HL-60 (cell line): Measurements from ENCODE around the gene OGG1.

Source experiments
- DNase-seq, 2 experiments: peaks; one replicate each; pipeline ENCODE4 v3.0.0-alpha.2; 2010 to 2020; ENCODE audit warnings: low read depth in 1 of 2, low spot score in 1 of 2
- H3K27ac ChIP-seq: fragments of 250-450 bp; sonication (Bioruptor Pico); replicated peaks from 2 replicates; pipeline ENCODE4 v1.5.1; 2020; ENCODE audit warnings: mild to moderate bottlenecking, moderate library complexity
- H3K27me3 ChIP-seq: fragments of 250-450 bp; sonication (Bioruptor Pico); 2 replicates; pipeline ENCODE4 v1.5.1; 2021; ENCODE audit warnings: mild to moderate bottlenecking, moderate library complexity; ENCODE audit not compliant: insufficient read depth, poor library complexity, severe bottlenecking
- H3K4me3 ChIP-seq: replicated peaks from 2 replicates; pipeline ENCODE4 v1.5.1; 2011; ENCODE audit warnings: mild to moderate bottlenecking, control low read depth, low read length; ENCODE audit not compliant: insufficient read depth
- GABPA ChIP-seq: IDR thresholded peaks from 2 replicates; pipeline ENCODE4 v1.6.1; 2012; ENCODE audit warnings: low read depth
- POLR2AphosphoS5 ChIP-seq: IDR thresholded peaks from 2 replicates; pipeline ENCODE4 v1.6.1; 2012; ENCODE audit warnings: low read depth
- SPI1 ChIP-seq: IDR thresholded peaks from 2 replicates; pipeline ENCODE4 v1.6.1; 2012; ENCODE audit warnings: low read depth, mild to moderate bottlenecking, borderline replicate concordance
- TF ChIP-seq, protein P1 (sequence below): IDR thresholded peaks from one replicate; pipeline ENCODE4 v1.5.1; 2011; ENCODE audit warnings: low read length, control low read depth, inconsistent platforms; ENCODE audit not compliant: insufficient read depth
- TF ChIP-seq, protein P2 (sequence below): IDR thresholded peaks from 2 replicates; pipeline ENCODE4 v1.6.1; 2012; ENCODE audit warnings: low read depth; ENCODE audit not compliant: insufficient replicate concordance

Gene OGG1

DNA sequence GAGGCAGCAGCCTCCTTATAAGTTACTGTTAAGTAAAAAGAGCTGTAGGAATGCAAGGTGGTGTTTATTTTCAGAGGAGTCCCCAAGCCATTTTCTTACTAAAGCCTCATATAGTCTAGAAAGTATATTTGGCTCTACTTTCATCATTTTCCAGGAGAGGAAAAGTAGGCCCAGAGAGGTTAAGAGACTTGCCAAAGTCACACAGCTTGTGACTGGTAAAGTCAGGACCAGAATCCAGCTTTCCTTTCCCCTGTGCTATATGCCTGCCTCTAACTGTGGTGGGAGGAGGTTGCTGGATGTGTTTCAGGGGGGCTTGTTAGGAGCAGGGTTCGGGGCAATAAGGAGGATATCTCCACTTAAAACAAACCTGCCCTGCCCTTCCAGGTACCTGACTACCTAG is 7.2 kb upstream of the OGG1 start:
- no peak for DNase-seq

DNA sequence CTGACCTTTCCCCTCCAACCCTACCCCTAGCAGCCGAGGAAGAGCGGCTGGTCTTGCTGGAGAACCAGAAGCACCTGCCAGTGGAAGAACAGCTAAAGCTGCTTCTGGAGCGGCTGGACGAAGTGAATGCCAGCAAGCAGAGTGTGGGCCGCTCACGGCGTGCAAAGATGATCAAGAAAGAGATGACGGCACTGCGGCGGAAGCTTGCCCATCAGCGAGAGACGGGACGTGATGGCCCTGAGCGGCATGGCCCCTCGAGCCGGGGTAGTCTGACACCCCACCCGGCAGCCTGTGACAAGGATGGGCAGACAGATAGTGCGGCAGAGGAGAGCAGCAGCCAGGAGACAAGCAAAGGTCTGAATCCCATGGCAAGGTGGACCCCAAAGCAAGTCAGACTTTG is 6.2 kb upstream of the OGG1 start:
- no peaks in the 10 kb centered on the region for H3K27me3 ChIP-seq
- DNase-seq, result no peak
- no peak overlapping the region for H3K4me3 ChIP-seq
- no peak overlapping the region for H3K27ac ChIP-seq
- TF ChIP-seq, protein P1, sequence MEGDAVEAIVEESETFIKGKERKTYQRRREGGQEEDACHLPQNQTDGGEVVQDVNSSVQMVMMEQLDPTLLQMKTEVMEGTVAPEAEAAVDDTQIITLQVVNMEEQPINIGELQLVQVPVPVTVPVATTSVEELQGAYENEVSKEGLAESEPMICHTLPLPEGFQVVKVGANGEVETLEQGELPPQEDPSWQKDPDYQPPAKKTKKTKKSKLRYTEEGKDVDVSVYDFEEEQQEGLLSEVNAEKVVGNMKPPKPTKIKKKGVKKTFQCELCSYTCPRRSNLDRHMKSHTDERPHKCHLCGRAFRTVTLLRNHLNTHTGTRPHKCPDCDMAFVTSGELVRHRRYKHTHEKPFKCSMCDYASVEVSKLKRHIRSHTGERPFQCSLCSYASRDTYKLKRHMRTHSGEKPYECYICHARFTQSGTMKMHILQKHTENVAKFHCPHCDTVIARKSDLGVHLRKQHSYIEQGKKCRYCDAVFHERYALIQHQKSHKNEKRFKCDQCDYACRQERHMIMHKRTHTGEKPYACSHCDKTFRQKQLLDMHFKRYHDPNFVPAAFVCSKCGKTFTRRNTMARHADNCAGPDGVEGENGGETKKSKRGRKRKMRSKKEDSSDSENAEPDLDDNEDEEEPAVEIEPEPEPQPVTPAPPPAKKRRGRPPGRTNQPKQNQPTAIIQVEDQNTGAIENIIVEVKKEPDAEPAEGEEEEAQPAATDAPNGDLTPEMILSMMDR, result no peak
- TF ChIP-seq SPI1, result no peak
- TF ChIP-seq GABPA, result no peak
- 0 out of 2 replicates have a peak, but pooled peaks have one; percentile 3 for TF ChIP-seq POLR2AphosphoS5
- TF ChIP-seq, protein P2, sequence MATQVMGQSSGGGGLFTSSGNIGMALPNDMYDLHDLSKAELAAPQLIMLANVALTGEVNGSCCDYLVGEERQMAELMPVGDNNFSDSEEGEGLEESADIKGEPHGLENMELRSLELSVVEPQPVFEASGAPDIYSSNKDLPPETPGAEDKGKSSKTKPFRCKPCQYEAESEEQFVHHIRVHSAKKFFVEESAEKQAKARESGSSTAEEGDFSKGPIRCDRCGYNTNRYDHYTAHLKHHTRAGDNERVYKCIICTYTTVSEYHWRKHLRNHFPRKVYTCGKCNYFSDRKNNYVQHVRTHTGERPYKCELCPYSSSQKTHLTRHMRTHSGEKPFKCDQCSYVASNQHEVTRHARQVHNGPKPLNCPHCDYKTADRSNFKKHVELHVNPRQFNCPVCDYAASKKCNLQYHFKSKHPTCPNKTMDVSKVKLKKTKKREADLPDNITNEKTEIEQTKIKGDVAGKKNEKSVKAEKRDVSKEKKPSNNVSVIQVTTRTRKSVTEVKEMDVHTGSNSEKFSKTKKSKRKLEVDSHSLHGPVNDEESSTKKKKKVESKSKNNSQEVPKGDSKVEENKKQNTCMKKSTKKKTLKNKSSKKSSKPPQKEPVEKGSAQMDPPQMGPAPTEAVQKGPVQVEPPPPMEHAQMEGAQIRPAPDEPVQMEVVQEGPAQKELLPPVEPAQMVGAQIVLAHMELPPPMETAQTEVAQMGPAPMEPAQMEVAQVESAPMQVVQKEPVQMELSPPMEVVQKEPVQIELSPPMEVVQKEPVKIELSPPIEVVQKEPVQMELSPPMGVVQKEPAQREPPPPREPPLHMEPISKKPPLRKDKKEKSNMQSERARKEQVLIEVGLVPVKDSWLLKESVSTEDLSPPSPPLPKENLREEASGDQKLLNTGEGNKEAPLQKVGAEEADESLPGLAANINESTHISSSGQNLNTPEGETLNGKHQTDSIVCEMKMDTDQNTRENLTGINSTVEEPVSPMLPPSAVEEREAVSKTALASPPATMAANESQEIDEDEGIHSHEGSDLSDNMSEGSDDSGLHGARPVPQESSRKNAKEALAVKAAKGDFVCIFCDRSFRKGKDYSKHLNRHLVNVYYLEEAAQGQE, result no peak

More for the DNA sequence above, 7.2 kb upstream of the OGG1 start:
- TF ChIP-seq, protein P1, result no peak
- TF ChIP-seq, protein P2, result no peak
- TF ChIP-seq GABPA (no peak), POLR2AphosphoS5 (no peak), SPI1 (no peak)
- H3K4me3 ChIP-seq, result no peak overlapping the region
- no peak overlapping the region for H3K27ac ChIP-seq
- no peaks in the 10 kb centered on the region for H3K27me3 ChIP-seq

DNA sequence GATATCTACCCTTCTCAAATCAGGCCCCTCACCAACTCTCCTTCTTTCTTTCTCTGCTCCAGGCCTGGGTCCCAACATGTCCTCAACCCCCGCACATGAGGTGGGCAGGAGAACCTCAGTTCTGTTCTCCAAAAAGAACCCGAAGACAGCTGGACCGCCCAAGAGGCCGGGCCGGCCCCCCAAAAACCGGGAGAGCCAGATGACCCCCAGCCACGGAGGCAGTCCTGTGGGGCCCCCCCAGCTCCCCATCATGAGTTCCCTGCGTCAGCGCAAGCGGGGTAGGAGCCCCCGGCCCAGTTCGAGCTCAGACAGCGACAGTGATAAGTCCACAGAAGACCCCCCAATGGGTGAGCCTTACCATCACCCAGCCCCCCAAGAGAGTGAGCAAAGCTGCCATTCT is 5.6 kb upstream of the OGG1 start:
- H3K4me3 ChIP-seq, result no peak overlapping the region
- H3K27ac ChIP-seq, result no peak overlapping the region
- TF ChIP-seq POLR2AphosphoS5 (no peak), GABPA (no peak)
- no peaks in the 10 kb centered on the region for H3K27me3 ChIP-seq
- DNase-seq, result no peak

DNA sequence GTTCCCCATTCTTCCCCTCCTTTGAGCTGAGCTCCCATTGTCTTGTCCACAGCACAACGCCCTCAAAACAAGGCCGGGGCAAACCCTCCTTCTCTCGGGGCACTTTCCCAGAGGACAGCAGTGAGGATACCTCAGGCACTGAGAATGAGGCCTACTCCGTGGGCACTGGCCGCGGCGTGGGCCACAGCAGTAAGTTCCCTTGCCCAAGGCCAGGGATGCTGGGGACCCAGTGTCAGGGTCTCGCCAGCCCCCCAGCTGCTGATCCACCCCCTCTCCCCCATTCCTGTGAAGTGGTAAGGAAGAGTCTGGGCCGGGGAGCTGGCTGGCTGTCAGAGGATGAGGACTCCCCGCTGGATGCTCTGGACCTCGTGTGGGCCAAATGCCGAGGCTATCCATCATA is 4.2 kb upstream of the OGG1 start:
- no peak overlapping the region for H3K27ac ChIP-seq
- H3K27me3 ChIP-seq, result no peaks in the 10 kb centered on the region
- no peak overlapping the region for H3K4me3 ChIP-seq
- TF ChIP-seq POLR2AphosphoS5, result no peak
- no peak for DNase-seq

DNA sequence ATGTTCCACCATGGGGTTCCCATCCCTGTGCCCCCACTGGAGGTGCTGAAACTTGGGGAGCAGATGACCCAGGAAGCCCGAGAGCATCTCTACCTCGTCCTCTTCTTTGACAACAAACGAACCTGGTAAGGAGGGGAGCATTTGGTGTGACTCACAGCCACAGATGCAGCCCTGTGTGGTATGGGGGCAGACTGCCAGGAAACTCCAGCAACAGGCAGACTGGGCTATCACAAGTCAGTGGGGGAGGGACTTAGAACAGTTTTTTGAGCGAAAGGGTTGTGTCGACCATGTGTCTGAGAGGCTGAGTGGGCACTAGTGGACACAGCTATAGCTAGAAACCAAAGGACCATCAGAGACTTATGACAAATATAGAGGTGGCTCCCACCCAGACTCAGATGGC is 3.4 kb upstream of the OGG1 start:
- Histone ChIP-seq H3K27me3 (no peaks in the 10 kb centered on the region), H3K4me3 (no peak overlapping the region), H3K27ac (no peak overlapping the region)
- DNase-seq, result no peak
- TF ChIP-seq, protein P1, result no peak
- TF ChIP-seq, protein P2, result no peak
- no peak for TF ChIP-seq GABPA
- TF ChIP-seq SPI1, result no peak
- no peak for TF ChIP-seq POLR2AphosphoS5
